GOT3 (cell line): ENCODE data around the gene BCL2L1.
A peak's percentile ranks its signal among the peaks of the same experiment; 100 is the strongest.

Source experiments
- DNase-seq: peaks from one replicate; lab custom pipeline; 2025; ENCODE audit warnings: mixed read lengths; lab: John Stamatoyannopoulos, UW

BCL2L1 gene

GRCh38 chr20:31723319-31724078 is 831 bp upstream of the BCL2L1 start:
- DNase-seq: peak; percentile 99

DNA sequence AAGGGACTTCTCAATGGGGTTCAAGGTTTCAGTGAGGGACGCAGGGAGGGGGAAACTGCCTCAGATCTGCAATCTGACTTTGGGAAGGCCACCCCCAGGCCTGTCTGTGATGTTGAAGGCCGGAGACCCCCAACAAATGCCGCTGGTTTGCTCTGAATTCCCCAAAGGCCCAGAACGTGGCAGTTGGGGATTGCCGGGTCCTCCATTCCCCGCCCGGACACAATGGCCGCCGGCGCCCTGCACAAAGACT is 326 bp upstream of the BCL2L1 start:
- no peak for DNase-seq

GRCh38 chr20:31721408-31722256 is 1.0 kb downstream of the BCL2L1 start:
- no peak for DNase-seq

DNA sequence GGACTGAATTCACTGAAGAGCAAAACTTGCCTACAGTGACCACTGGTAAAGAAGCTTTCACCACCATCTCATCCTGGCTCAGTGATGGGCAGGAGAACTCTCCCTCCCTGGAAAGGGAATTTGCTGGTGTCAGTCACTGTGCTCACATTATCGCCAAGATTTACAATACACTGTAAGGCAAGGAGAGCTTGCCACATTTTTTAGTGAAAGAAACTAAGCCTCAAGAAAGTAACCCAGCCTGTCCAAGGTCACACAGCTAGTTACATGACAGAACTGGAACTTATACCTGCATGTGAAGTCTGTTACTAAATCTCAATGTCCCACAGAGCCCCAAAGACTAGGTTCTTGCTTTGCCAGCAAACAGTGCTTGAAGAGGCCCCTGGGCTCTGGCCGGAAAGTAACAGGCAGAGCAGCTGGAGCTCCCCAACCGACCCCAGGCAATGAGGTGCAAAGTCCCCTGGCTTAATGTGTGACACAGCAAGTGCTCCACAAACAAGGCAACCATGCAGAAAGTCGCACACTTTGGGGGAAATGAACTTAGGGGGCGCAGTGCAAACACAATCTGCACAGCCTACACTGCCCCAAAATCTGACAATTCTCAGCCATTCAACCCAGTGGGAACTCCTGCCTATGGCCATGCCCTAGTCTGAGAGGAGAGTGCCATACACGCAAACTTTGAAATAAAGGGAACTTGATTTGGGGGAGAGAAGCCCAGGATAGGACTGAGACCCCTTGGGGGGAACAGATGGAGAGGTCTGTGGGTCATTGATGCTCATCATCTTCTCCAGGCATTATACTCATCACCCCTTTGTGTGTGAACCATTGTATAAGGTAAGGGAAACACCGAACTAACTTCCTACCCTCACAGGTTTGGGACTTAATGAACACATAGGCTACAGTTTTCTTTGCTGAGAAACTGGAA is 1.9 kb downstream of the BCL2L1 start:
- DNase-seq: no peak

DNA sequence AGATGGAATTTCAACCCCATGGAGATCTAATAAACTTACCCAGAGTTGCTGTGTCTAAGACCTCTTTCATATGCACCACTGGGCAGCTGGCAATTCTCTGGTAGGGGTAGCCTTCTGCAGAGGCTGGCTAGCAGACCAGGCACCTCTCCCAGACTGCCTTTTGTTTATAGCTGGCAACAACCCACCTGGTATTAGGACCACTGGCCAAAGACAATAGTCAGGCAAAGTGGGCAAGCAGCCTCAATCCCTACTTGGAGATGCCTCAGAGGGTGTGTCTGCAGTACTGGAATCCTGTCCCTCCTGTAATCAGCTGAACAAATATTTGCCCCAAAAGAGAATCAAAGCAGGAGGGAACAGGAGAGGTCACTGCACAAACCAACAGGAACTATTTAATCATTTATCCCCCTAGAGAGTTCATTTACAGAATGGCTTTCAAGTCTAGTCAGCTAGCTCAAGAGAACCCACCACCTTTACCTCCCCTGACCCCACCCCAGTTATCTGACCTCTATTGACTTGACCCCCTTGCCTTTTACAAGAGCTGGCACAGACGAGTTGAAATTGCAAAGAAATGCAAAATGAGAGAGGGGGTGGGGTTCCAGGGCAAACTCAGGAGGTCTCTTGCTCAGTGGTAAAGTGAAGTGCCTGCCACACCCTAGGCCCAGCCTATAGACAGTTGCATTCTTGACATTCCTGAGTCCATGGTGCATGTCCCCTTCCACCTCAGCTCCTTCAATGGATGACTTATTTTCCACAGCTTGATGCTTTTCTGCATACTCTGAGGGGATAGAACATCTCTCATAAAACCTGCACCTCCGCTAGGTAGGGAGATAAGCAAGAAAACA is 2.8 kb downstream of the BCL2L1 start:
- DNase-seq: no peak

DNA sequence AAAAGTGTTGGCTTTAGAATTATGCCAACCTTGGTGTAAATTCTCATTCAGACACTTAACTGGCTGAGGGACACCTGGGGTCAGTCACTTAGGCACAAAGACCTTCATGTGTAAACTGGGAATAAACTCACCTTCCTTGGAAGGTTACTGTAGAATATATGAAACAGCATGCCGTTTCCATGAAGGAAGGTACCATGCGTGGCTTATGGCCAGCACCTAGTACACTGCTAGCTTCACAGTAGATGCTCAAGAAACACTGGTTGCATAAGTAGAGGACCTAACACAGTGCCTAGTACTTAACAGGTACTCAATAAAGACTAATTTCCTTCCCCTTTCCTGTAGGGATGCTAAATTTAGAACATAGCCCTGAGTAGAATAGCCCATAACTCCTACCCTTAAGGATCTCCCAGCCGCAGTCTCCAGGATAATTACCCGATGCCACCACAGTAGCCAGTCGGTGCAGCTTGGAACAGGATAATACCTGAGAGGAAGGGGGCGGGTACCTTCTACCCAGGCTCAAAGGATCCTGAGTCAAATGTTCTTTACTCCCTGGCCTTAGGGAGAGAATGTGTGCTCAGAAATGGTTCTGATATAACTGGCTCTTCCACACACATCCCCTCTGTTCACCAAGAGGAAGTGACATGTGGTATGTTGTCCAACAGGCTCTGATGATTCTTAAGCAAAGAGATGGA is 3.6 kb downstream of the BCL2L1 start:
- no peak for DNase-seq

DNA sequence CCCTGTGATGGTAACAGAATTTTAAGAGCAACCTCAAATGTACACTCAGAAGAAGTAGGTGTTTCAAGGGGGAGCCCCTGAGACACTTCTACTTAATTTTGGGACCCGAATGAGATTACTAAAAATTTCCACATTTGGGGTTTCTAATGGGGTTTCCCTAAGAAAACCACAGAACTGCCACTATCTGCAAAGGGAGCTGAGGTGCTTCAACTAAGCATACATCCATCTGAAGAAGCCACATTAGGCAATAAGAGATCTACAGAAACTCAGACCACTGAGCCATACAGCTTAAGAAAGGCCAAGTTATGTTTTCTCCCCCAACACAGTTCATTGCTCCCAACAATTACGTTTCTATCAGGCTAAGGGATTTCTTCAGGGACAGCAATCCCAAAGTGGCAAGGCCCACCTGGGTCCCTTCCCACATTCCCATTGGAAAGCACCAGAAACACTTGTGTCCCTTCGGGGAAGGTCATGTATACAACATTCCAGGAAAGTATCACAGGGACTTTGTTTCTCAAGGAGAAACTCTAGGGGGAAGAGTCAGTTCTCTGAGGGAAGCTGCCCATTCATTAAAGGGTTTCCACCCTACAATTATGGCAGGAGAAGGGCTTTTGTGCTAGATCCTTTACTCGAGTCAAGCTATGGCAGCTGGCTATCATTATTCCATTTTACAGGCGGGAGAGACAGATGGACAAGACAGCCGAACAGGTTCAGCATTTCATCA is 5.0 kb downstream of the BCL2L1 start:
- DNase-seq: no peak

GRCh38 chr20:31716818-31717477 is 5.7 kb downstream of the BCL2L1 start:
- no peak for DNase-seq

DNA sequence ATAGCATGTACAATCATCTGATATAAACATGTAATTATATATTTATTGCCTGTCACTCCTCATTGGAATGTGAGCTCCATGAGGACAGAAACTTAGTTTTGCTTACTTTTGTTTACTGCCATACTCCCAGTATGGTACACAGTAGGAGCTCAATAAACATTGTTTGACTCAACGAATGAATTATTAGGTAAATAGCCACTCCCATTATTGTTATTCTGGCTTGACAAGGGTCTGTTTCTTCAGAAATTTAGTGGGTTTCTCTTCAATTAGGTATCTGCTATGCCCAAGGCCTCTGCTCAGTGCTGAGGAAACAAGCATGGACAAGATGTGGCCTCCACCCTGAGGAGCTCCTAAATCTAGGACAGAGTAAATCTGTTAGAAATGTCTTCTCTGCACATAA is 6.3 kb downstream of the BCL2L1 start:
- no peak for DNase-seq

DNA sequence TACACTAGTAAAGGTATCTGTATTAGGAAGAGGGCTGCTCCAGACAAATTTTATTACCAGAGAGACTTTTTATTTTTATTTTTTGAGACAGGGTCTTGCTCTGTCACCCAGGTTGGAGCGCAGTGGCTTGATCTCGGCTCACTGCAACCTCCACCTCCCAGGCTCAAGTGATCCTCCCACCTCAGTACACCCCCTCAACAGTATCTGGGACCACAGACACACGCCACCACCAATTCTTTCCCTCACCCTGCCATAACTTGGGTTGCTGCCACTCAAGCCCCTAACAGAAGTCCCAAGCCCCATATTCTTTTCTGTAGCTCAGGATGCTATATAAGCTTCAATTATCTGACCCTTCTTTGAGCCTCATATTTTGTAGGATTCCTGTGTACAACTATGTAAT is 6.9 kb downstream of the BCL2L1 start:
- DNase-seq: no peak

DNA sequence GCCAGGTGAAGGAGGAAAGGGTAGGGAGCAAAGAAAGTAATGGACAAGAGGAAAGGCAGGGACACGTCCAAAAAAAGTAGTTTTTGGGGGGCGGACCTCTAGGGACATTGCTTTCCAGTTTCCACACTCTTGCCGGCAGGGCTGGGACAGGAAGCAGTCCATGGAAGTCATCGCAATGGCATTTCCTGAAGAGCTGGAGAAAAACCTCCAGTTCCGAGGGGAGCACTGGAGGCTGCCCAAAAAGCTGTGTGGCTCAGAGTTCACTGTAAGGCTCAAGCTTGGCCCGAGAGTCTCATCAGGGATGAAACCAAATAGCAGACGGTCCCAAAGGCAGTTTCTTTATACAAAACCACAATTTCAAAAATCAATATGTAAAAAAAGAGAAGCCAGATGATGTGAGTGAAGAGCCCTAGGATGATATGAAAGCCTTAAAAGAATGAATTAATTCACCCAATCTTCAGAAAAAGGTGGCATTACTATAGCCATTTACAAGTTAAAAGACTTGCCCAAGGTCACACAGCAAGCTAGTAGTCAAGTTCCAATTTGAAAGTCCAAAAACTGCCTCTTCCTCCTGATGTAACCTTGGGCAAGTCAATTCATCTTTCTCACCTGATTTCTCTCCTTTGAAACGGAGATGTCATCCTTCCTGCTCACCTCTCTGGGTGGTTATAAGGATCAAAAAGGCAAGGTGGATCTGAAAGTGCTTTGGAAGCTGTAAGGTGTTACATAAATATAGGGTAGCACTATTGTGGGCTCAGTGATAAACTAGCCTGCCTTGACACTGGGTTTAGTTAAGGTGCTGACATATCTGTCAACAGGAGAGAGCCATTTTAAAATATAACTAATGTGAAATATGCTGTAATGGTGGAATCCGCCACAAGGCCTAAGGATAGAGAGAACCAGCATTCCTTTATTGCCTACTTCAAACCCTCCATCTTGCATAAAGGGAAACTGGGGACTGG is 9.1 kb downstream of the BCL2L1 start:
- peak; percentile 30 for DNase-seq

DNA sequence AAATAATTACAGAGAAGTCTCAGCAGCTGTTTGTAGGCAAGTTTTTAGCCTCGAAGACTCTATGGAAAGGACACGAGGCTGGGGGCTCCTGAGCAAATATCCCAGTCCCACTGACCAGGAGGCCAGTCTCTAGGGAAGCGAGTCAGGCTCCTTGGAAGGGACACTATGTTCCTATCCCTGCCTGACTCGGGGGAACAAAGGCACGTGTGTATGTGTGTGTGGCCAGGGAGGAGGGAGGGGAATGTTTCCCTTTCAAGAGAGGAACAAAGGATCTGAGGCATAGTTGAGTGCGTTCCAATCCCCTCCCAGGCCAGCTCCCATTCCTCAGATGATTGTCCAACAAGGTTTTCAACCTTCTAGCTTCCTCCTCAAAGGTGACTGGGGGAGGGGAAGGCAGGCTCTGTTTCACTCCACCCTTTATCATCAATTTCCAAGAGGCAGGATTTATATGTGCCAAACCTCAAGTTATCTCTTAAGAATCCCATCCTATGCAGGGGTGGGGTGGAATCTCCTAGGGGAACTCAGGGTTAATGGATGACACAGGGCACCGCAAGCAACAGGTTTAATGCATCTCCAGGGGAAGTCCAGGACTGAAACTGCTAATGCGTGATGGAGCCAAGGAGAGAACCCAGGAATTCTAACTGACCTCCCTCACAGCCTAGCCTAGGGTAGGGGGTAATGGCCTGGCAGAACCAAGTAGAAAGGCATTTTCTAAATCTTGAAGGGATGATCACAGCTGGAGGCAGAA is 9.9 kb downstream of the BCL2L1 start:
- DNase-seq: no peak

DNA sequence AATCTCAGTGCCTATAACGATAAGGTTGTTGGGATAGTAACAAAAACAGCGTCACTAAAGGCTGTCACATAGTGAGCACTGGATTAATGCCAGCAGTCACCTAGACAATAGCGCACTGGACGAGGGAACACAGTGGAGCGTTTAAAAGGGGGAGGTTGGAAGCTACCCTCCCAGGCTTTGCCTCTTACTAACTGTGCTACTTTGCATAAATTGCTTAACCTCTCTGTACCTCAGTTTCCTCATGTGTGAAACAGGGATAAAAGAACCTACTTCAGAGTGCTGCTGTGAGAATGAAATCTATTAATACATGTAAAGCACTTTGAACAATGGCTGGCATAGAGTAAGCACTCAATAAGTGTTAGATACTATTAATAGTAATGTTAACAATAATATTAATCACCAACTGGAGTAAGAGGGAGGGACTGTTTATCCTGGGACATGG is 10.5 kb downstream of the BCL2L1 start:
- no peak for DNase-seq

DNA sequence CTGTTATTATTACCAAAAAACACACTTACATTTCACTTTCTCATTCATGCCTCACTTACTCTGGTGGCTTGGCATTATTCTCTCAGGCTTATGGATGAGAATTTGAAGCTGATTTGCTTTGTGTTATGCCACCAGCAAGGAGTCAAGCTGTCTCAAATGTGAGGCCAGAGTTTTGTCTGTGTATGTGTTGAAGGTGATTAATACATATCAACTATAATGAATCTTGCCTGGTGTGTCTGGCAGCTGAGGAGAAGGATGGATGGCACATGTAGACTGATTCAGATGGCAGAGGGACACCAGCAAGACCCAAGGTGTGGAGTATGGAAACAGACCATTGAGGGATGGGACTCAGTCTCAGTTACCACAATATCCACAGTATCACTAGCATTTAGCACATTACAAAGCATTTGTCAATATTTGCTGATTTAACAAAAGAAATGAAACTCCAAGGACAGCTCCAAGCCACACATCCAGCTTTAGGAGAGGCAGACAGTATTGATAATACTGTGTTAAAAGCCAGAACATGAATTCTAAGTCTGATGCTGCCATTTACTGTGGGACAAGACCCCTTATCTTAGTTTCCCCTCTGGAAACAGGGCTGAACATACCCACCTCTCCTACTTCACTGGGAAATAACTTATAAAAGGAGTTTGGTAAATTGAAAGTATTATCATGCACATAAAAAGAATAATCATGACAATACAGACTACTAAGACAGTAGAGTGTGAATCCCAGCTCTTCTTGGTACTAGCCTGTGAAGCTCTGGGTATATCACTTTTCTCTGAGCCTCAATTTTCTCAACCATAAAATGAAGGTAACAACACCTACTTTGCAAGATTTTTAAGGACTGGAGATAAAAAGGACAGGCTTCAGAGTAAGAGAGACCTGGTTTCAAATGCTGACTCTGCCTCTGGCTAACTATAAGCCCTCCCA is 11.2 kb downstream of the BCL2L1 start:
- no peak for DNase-seq

GRCh38 chr20:31710423-31711108 is 12.1 kb downstream of the BCL2L1 start:
- no peak for DNase-seq

GRCh38 chr20:31709939-31710338 is 12.7 kb downstream of the BCL2L1 start:
- no peak for DNase-seq
